ENCODE results near the gene RNASEH2A.
"Not testable (repeated sequence)": the region's sequence is repeated elsewhere in the genome, so short reads cannot be mapped to it uniquely, and the experiment has no call there.

The RNASEH2A gene

DNA sequence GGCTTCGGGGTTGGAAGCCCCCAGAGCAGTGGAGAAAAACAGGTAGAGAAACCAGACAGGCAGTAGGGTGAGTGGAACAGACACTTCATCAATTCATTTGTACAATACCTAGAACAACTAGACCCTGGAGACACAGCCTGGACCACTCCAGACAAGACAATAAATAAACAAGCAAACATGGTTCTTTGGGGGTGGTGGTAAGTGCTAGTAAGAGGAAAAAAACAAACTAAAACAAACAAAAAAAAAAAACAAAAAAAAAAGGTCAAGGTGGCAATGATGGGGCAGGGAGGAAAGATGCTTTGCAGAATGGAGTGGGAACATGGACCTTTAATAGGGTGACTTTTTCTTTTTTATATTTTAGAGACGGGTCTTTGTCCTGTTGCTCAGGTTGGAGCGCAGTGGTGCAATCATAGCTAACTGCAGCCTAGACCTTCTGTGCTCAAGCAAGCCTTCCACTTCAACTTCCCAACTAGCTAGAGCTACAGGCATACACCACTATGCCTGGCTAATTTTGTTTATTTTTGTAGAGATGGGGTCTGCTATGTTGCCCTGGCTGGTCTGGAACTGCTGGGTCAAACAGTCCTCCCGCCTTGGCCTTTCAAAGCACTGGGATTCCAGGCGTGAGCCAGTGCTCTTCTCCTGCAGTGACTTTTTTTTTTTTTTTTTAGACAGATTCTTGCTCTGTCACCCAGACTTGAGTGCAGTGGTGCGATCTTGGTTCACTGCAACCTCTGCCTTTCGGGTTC lies 12.0 kb upstream of the RNASEH2A start:
- DNase-seq: peak; percentile 30 to 58

DNA sequence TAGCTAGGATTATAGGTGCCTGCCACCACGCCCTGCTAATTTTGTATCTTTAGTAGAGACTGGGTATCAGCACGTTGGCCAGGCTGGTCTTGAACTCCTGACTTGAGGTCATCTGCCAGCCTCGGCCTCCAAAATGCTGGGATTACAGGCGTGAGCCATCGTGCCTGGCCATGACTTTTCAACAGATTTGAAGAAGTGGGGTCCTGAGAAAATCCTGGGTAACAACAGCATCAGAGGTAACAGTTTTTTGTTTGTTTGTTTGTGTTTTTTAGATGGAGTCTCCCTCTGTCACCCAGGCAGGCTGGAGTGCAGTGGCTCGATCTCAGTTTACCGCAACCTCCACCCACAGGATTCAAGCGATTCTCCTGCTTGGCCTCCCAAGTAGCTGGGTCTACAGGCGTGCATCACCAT lies 11.4 kb upstream of the RNASEH2A start:
- no peak for DNase-seq

DNA sequence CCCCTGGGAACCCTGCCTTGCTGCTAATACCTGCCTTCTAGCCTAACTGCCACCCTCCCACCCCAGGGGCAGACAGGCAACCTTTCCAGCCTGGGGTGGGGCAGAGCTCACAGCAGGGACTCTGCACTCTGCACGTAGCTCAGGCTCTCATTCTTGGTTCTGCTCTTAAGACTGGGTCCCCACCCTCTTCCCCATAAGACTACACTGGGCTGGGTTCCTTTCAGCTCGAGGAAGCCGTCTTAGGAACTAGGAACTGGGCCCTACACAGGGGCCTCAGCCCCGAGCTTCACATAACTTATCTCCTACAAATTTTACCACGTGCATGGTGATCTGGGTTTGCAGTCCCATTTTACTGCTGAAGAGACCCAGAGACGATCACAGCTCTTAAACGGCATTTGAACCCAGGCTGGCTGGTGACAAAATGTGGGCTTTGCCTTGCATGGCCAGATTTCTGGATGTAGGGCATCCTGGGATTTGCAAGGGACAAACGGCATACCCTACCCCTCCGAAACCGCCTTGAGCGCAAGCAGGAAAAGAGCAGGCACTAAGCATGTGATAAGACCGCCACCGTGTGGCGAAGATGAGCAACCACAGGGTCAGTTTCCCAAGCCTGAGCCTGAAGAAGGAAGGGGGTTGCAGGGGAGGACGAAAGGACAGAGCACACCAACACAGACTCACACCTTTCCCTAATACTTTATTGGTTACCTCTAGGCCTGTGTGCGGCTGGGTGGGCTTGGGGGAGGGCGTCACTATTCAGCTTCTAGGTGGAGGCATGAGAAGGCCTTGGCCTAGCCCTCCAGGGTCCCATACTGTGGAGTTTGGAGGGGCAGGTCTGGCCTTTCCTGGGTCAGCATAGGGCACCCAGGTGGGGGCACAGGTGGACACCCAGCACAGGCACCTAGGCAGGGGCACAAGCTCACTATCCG lies 10.0 kb upstream of the RNASEH2A start:
- peak; percentile 75 to 85 for DNase-seq

DNA sequence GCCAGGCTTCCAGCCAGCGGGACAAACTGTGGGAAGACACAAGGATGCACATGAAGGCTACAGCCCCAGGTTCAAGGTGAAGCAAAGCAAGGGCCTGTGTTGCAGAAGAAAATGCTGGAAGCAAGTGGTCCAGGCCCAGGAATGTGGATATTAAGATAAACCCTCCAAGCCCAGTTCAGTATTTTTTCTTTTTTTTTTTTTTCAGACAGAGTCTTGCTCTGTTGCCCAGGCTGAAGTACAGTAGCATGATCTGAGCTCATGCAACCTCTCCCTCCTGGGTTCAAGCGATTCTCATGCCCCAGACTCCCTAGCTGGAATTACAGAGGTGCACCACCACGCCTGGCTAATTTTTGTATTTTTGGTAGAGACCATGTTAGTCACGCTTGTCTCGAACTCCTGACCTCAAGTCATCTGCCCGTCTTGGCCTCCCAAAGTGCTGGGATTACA lies 9.2 kb upstream of the RNASEH2A start:
- no peak for DNase-seq

DNA sequence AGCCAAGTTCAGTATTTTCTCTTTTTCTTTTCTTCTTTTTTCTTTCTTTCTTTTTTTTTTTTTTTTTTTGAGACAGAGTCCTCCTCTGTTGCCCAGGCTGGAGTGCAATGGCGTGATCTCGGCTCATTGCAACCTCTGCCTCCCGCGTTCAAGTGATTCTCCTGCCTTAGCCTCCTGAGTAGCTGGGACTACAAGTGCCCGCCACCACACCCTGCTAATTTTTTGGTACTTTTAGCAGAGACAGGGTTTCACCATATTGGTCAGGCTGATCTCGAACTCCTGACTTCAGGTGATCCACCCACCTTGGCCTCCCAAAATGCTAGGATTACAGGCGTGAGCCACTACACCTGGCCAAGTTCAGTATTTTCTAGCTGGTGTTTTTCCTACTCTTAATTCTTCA lies 8.8 kb upstream of the RNASEH2A start:
- DNase-seq: not testable (repeated sequence)

DNA sequence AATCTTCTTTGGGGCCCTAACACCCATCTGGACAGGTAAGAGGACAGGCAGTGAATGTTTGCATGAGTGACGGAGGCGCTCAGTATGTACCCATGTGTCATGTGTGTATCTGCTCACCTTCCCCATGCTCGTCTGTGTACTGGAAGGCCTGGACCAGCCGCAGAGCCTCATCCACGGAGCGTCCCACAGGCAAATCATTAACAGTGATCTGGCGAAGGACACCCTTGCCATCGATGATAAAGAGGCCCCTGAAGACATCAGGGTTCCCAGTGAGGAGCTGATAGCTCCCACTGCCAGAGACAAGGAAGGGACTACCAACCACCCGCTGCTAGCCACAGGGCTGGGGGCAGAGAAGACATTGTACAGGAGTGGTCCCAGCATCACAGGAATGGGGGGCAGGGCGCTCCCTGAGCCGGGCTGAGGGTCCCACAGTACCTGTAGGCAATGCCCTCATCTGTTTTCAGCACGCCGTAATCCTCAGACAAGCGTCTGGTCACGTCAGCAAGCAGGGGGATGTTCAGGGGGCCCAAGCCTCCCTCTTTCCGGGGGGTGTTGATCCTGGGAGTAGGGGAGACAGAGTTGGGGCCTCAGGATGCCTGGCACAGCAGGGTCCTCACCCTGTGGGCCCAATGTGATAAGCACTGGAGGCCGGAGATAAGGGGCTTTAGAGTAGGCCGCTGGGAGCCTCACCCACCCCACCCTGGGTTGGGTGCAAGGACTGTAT lies 6.5 kb upstream of the RNASEH2A start:
- no peak for DNase-seq

DNA sequence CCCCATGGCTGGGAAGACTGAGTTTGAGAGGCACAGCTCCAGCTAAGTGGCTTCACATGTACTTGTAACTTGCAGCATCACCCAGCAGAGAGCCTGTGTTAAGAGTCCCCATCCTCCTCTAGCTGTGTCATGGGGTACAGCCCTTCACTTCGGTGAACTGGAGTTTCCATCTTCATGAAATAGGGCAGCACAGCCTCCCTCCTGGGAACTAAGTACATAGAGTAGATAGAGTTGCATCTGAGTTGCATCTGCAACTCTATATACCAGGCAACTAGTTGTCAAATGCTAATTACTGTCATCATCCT lies 6.0 kb upstream of the RNASEH2A start:
- no peak for DNase-seq

DNA sequence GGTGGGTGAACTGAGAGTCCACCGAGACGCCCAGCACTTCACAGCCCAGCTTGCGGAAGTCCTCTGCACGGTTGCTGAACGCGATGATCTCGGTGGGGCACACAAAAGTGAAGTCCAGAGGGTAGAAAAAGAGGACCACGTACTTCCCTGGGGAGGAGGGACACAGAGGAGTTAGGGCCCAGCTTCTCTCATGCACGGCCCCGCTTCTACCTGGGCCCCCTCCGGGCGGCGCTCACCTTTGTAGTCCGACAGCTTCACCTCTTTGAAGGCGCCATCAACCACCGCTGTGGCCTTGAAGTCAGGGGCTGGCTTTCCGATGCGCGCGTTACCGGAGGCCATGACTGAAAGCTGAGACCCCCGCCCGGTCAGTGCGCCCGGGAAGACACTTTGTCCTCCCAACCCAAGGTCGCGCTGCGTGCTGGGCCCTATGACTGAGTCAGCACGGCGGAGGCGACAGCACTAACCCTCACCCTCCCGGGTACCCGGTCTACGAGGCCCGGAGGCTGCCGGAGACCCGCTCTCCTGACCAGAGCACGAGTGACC lies 5.4 kb upstream of the RNASEH2A start:
- DNase-seq: no peak

DNA sequence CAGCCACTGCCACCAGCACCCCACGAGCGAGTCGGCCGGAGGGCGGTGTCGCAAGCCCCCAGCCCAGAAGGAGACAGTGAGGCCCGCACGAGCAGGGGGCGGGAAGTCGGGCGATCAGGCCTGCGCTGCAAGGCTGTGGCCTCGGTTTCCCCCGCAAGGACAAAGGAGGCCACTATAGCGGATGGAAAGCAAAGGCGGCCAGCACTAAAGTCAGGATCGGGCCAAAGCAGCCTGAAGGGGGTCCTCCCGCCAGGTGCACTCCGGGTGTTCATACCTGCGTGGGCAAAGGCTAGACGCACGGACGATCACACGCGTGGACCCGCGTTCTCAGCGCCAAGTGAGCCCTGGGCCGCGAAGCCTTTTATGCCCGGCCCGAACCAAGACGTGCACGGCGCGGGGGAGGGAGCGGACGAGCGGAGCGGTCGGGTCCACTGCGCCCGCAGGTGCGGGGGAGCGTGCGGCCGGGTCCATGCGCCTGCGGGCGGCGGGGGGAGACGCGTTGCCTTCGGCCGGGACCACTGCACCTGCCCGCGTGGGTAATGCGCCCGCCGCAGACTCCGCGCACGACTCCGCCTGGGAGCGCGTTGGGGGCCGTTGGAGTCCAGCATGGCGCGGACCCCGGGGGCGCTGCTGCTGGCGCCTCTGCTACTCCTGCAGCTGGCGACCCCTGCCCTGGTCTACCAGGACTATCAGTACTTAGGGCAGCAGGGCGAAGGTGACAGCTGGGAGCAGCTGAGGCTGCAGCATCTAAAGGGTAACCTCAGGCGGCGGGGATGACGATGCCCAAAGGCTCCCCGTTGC lies 4.7 kb upstream of the RNASEH2A start, which contains the start of the genes PRDX2 and THSD8:
Gene PRDX2 (minus strand): TSS at position 335 of the 801 bp plus-strand sequence. CDS start 539 bp downstream, outside the sequence.
Gene THSD8 (plus strand): TSS at position 604 of the 801 bp plus-strand sequence. CDS start 3 bp downstream, at position 607.
- DNase-seq: peak; percentile 75 to 85

DNA sequence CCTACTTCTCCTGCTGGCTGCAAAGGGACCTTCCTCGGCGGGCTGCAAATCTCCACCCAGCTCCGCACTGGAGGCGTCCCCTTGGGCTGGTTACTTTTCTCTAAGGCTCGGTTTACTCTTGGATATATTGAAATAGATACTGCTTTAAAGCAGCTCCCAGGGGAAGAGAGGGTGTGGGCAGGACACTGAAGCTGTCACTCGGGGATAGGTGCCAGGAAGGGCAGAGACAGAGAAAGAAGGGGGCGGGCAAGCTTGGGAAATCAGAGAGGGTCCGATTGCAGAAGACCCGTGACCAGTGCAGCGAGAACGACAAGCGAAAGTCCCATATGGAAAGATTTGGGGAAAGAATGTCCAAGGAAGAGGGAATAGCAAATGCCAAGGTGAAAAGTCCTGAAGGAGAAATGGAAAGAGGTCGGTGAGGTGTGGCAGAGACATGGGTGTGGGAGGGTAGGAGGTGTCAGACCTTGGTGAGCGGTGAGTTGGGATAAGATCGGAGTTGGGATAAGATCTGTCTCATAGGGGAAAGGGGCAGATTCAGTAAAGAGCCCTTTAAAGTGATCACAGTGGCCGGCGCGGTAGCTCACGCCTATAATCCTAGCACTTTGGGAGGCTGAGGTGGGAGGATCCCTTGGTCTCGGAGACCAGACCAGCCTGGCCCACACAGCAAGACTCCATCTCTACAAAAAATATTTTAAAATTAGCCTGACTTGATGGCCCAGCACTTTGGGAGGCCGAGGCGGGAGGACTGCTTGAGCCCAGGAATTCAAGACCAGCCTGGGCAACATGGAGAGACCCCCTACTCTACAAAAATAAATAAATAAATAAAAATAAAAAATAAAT lies 3.9 kb upstream of the RNASEH2A start:
- DNase-seq: no peak

DNA sequence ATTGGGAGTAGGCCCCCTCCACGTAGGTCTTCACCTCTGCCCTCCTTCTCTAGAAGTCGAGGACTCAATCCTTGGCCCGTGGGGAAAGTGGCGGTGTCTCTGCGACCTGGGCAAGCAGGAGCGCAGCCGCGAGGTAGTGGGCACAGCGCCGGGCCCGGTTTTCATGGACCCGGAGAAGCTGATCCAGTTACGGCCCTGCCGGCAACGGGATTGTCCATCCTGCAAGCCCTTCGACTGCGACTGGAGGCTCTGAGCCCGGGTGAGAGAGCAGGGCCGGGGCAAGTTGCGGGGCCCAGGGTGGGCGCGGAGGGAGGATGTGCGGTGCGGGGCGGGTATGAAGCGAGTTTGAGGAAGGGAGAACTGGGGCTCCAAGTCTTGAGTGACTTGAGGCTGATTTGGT lies 2.3 kb upstream of the RNASEH2A start:
- DNase-seq: no peak

DNA sequence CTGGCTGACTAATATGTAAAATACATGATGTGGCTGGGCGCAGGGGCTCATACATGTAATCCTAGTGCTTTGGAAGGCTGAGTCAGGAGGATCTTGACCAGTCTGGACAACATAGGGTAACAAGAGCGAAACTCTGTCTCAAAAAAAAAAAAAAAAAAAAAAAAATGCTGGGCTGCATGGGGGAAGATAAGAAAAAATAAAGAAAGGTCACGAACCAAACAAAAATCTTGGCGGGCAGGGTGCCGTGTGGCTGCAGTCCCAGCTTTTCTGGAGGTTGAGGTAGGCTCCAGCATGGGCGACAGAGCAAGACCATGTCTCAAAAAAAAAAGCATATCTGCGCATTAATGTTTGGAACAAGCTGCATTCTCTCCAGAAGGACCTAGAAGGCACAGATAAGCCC lies 8.7 kb downstream of the RNASEH2A start:
- no peak for DNase-seq

DNA sequence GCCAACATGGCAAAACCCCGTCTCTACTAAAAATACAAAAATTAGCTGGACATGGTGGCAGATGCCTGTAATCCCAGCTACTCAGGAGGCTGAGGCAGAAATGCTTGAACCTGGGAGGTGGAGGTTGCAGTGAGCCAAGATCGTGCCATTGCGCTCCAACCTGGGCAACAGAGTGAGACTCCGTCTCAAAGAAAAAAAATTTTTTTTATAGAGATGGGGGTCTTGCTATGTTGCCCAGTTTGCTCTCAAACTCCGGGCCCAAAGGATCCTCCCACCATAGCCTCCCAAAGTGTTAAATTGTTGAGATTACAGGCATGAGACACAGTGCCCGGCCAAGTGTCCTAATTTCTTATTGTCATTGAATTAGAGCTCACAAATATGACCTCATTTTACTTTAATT lies 10.8 kb downstream of the RNASEH2A start:
- DNase-seq: not testable (repeated sequence)

DNA sequence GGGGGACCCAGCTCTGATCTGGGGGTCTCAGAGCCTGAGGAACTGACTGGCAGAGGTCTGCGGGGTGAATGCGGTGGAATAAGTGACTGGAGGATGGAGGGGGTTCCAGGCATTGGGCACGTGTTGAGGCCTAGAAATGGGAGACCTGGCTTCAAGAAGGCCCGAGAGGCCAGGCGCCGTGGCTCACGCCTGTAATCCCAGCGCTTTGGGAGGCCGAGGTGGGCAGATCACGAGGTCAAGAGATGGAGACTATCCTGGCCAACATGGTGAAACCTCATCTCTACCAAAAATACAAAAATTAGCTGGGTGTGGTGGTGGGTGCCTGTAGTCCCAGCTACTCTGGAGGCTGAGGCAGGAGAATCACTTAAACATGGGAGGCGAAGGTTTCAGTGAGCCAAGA lies 11.4 kb downstream of the RNASEH2A start:
- DNase-seq: not testable (repeated sequence)

DNA sequence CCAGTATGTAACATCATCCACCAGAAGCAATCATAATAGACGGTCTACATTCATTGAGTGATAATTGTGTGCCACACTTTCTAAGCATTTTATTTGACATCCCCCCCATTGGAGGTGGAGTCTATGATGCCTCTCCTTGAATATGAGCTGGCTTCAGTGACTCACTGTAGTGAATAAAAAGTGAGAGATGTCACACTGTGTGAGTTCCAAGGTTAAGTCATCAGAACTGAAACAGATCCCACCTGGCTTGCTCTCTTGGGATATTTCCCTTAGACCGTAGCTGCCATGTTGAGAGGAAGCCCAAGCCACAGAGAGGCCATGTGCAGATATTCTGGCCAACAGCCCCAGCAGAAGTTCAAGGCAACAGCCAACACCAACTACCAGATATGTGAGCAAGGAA lies 15.4 kb downstream of the RNASEH2A start:
- DNase-seq: no peak

DNA sequence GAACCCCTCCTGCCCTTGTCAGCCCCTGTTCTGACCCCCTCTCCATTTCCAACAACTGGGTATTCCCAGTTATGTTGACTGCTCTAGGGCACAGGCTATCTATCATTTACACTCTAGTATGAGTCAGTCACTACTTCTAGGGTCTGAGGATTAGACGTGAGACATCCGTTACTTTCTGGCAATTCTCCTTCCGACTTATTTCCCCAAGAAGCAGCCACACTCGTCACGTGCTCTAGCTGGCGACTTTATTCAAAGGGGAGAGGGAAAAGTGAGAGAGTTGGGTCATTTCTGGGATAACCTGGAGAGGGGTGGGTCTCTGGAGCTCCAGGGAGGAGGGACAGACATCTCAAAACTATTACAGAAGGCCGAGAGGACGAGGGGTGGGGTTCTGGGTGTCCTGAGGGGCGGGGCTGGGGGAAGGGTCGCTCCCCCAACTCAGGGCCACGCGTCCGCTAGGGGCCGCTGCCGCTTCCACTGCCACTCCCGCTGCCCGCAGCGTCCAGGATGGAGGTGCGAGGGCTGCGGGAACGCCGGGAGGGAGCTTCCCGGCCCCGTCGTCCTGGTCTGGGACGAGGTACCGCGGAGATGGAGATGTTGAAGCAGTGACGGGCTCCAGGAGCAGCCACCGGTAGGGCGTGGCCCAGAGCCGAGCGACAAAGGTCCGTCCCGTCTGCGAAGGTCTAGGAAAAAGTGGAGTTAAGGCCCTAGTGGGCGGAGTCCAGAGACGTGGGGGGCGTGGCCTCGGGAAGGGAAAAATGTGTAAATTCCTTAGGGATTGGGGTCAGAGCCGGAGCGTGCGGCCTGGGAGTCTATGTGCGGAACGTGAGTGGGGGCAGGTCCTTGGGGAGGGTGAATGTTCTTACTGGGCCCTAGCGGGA lies 19.1 kb downstream of the RNASEH2A start:
- DNase-seq: no peak

DNA sequence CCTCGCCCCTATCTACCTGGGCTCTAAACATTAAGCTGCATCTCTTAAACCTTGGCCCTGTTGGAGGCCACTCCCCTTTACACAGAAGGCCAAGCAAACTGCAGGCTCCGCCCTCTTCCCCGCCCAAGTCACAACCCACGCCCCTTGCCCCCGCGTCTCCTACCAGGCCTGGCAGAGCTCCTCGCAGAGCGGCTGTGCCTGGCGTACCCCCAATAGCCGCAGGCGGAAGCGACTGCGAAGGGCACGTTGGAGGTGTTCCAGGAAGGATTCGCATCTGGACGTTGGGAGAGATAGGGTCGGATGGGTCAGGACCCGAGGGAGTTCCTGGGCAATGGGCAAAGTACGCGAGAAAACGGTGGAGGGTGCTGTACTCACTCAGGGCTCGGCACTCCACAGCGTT lies 22.1 kb downstream of the RNASEH2A start:
- DNase-seq: peak in 1 of 2 donors; percentile 15

DNA sequence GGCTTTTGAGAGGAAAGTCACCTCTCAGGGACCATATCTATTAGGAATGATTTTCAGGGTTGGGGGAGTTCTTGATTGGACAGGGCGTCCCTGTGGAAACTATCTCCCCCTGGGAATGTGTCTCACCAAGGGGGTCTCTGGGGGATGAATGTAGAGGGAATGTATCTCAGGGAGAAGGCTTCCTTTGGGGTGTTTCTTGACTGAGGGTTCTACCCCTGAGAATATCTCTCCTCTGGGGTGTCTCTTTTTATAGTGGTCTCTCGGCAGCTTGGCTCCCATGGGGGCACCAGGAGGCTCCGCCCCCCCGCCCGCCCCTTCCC lies 27.0 kb downstream of the RNASEH2A start:
- no peak for DNase-seq

DNA sequence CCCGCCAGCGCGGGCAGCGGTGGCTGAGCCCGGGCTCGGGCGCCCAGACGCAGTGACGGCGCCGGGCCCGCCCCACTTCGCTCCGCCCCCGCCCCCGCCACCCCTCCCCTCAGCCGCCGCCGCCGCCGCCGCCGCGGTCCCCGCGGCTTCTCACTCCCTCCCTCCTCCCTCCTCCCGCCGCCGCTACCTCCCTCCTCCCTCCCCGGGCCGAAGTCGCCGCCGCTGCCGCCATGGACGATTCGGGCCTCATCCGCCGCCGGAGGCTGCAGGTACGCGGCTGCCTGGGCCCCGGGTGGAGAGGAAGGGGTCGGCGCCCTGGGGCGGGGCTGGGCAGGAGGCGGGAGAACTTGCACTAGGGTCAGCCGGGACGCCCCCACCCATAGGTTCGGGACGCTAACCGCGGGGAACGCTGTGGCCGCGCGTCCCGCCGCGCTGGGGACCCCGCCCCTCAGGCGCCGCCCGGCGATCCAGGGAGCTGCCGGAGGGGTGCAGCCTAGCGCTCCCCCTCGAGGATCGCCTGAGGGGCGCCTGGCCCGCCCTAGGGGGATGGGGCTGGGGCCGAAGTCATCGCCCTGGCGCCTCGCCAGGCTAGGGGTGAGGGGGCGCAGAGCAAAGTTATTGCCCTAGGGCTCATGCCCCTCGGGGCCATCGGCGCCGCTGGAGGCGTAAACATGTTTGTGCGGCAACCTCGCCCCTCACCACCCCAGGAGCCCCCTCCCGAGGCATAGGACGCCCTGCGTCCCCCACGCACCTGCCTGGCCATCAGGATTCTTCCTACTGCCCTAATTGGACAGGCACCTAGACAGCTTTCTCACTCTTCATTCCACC lies 27.6 kb downstream of the RNASEH2A start:
- DNase-seq: peak; percentile 38 to 65
